Prostate gland (tissue), 2 donors: ENCODE results near the gene SYT11. TPM values are rescaled to one million over a fixed set of nuclear protein-coding genes. Genes with fewer than 3 reads are reported as not detected.

ENCODE experiments used
- DNase-seq: peaks from one replicate; pipeline ENCODE4 v3.0.0-alpha.2; 2019; ENCODE audit warnings: low spot score
- H3K27ac ChIP-seq, 2 donors: fragments of 200-600 bp; sonication (generic); 2 replicates each; pipeline ENCODE4 v1.5.1; 2017 to 2019
- H3K27me3 ChIP-seq: fragments of 200-600 bp; sonication (generic); replicated peaks from 2 replicates; pipeline ENCODE4 v1.5.1; 2019; ENCODE audit not compliant: insufficient read depth
- H3K36me3 ChIP-seq, 2 donors: fragments of 200-600 bp; sonication (generic); 1 replicate in 1 of 2; 2 replicates in 1 of 2; pipeline versions ENCODE4 v1.5.1 to v1.8.1; 2017 to 2019
- H3K4me1 ChIP-seq: fragments of 200-600 bp; sonication (generic); replicated peaks from 2 replicates; pipeline ENCODE4 v1.5.1; 2019
- H3K4me3 ChIP-seq, 2 donors: fragments of 200-600 bp; sonication (generic); 2 replicates each; pipeline ENCODE4 v1.5.1; 2017 to 2019
- H3K9me3 ChIP-seq: fragments of 200-600 bp; sonication (generic); 2 replicates; pipeline ENCODE4 v1.5.1; 2017
- CTCF ChIP-seq, 4 experiments: fragments of 200-600 bp in 2 of 4; fragments of 450-650 bp in 2 of 4; sonication (generic) in 2 of 4; IDR thresholded peaks; 1 replicate in 3 of 4; 2 replicates in 1 of 4; pipeline ENCODE4 v1.5.1; 2016 to 2019; ENCODE audit warnings: antibody characterized with exemption in 4 of 4, mild to moderate bottlenecking in 2 of 4, moderate library complexity in 2 of 4
- POLR2A ChIP-seq: fragments of 450-650 bp; IDR thresholded peaks from one replicate; pipeline ENCODE4 v1.6.1; 2016; ENCODE audit warnings: antibody characterized with exemption, mild to moderate bottlenecking
- POLR2AphosphoS5 ChIP-seq: sonication (generic); formaldehyde crosslinking; IDR thresholded peaks from one replicate; pipeline ENCODE4 v1.6.1; 2017; ENCODE audit warnings: antibody characterized with exemption
- WGBS: methylation state at CpG from one replicate; pipeline ENCODE4 v1.1.5; 2018; 5-methylcytosine and 5-hydroxymethylcytosine counted together
- intact Hi-C: fragments of 100-400 bp; cut with DNase I; formaldehyde crosslinking; loops from one replicate; pipeline ENCODE4 v1.14.2; 2022
- total RNA-seq, 2 donors: library from RNA; depleted of rRNA; stranded (reverse); fragments of >200 nt; gene quantifications; one replicate each; pipeline ENCODE4 v1.1.0, GENCODE V29; 2016

Gene SYT11
- total RNA-seq, 2 donors from 2014 or later = 3.6 to 28.0 TPM

- no peak for DNase-seq
- no peak for TF ChIP-seq CTCF (IDR thresholded peaks at IDR 0.05)
- no peak for TF ChIP-seq POLR2AphosphoS5
- no peak for TF ChIP-seq POLR2A
- H3K36me3 ChIP-seq = peaks cover 0 to 9% of the 10 kb centered on the region in 2 donors
- WGBS = 63% methylated on average over 7 of the region's 7 CpGs
- no peaks in the 10 kb centered on the region for H3K9me3 ChIP-seq
- no peaks in the 10 kb centered on the region for H3K27me3 ChIP-seq
- intact Hi-C loops = no loop called here
- H3K4me1 ChIP-seq = peaks cover 24% of the 10 kb centered on the region
- no peak overlapping the region for H3K27ac ChIP-seq
- H3K4me3 ChIP-seq = no peak overlapping the region
Observed at GRCh38 chr1:155931332-155932038, 72.1 kb downstream of the SYT11 start.

- intact Hi-C loops = no loop called here
- H3K36me3 ChIP-seq = peaks cover 0 to 5% of the 10 kb centered on the region in 2 donors
- peaks cover 24% of the 10 kb centered on the region for H3K4me1 ChIP-seq
Observed at GRCh38 chr1:155932081-155932480, 72.7 kb downstream of the SYT11 start.

GRCh38 chr1:155932487-155932886, 73.1 kb downstream of the SYT11 start:
- DNase-seq = no peak
- Histone ChIP-seq H3K4me1 (peaks cover 24% of the 10 kb centered on the region), H3K4me3 (no peak overlapping the region), H3K27ac (no peak overlapping the region), H3K27me3 (no peaks in the 10 kb centered on the region), H3K36me3 (peaks cover 0 to under 1% of the 10 kb centered on the region in 2 donors), H3K9me3 (no peaks in the 10 kb centered on the region)
- WGBS = 71% methylated on average over 5 of the region's 5 CpGs
- TF ChIP-seq CTCF (IDR thresholded peaks at IDR 0.05) = no peak
- TF ChIP-seq POLR2AphosphoS5 = no peak
- no peak for TF ChIP-seq POLR2A
- intact Hi-C loops = no loop called here

More at GRCh38 chr1:155932081-155932480, 72.7 kb downstream of the SYT11 start:
- 54% methylated on average over 1 of the region's 1 CpG for WGBS
- no peak overlapping the region for H3K4me3 ChIP-seq
- H3K9me3 ChIP-seq = no peaks in the 10 kb centered on the region
- H3K27ac ChIP-seq = no peak overlapping the region
- DNase-seq = no peak
- TF ChIP-seq POLR2A = no peak
- no peak for TF ChIP-seq CTCF (IDR thresholded peaks at IDR 0.05)
- no peak for TF ChIP-seq POLR2AphosphoS5
- H3K27me3 ChIP-seq = no peaks in the 10 kb centered on the region

GRCh38 chr1:155933591-155934096, 74.3 kb downstream of the SYT11 start:
- intact Hi-C loops = no loop called here
- H3K4me3 ChIP-seq = peak overlapping the region; percentile 69 to 92
- peaks cover 24% of the 10 kb centered on the region for H3K4me1 ChIP-seq
- H3K27ac ChIP-seq = peak overlapping the region; percentile 86 to 91
- DNase-seq = no peak
- TF ChIP-seq POLR2A = no peak
- TF ChIP-seq POLR2AphosphoS5 = no peak
- no peak for TF ChIP-seq CTCF (IDR thresholded peaks at IDR 0.05)
- no peaks in the 10 kb centered on the region for H3K36me3 ChIP-seq
- H3K27me3 ChIP-seq = no peaks in the 10 kb centered on the region
- no peaks in the 10 kb centered on the region for H3K9me3 ChIP-seq
- WGBS = 4% methylated on average over 10 of the region's 10 CpGs
